ENCODE results near the gene CNTFR.

Gene CNTFR

GRCh38 chr9:34620061-34620994 is 30.8 kb upstream of the CNTFR start, which contains the start of gene DCTN3:
TSS of gene DCTN3 (minus strand) at chr9:34620495. CDS start at chr9:34620464, 31 bp downstream.
- peak; percentile 95 for DNase-seq (ENCODE audit: low spot score)

GRCh38 chr9:34615132-34615531 is 25.6 kb upstream of the CNTFR start:
- DNase-seq (ENCODE audit: low spot score) = no peak

- DNase-seq (ENCODE audit: low spot score) = peak; percentile 78
Observed at GRCh38 chr9:34612788-34613390, 23.4 kb upstream of the CNTFR start.

- peak; percentile 82 for DNase-seq (ENCODE audit: low spot score)
Observed at GRCh38 chr9:34611811-34612787, 22.6 kb upstream of the CNTFR start, which contains the start of gene RPP25L. TSS of gene RPP25L (minus strand) at chr9:34612097. CDS start at chr9:34611296, 801 bp downstream.

GRCh38 chr9:34611251-34611810 is 21.8 kb upstream of the CNTFR start:
- DNase-seq (ENCODE audit: low spot score) = no peak

GRCh38 chr9:34610434-34611206 is 21.1 kb upstream of the CNTFR start:
- DNase-seq (ENCODE audit: low spot score) = no peak

- DNase-seq (ENCODE audit: low spot score) = no peak
Observed at GRCh38 chr9:34607331-34607730, 17.8 kb upstream of the CNTFR start.

GRCh38 chr9:34606905-34607304 is 17.4 kb upstream of the CNTFR start:
- DNase-seq (ENCODE audit: low spot score) = no peak

- no peak for DNase-seq (ENCODE audit: low spot score)
Observed at GRCh38 chr9:34606190-34606589, 16.7 kb upstream of the CNTFR start.

- peak; percentile 85 for DNase-seq (ENCODE audit: low spot score)
Observed at GRCh38 chr9:34603610-34604231, 14.2 kb upstream of the CNTFR start.

- no peak for DNase-seq (ENCODE audit: low spot score)
Observed at GRCh38 chr9:34601937-34602573, 12.5 kb upstream of the CNTFR start.

GRCh38 chr9:34600908-34601307 is 11.4 kb upstream of the CNTFR start:
- no peak for DNase-seq (ENCODE audit: low spot score)

GRCh38 chr9:34599546-34599945 is 10.0 kb upstream of the CNTFR start:
- DNase-seq (ENCODE audit: low spot score) = no peak

GRCh38 chr9:34594177-34594576 is 4.7 kb upstream of the CNTFR start:
- DNase-seq (ENCODE audit: low spot score) = no peak

GRCh38 chr9:34592895-34593601 is 3.5 kb upstream of the CNTFR start:
- DNase-seq (ENCODE audit: low spot score) = no peak

- DNase-seq (ENCODE audit: low spot score) = no peak
Observed at GRCh38 chr9:34591917-34592866, 2.7 kb upstream of the CNTFR start.

- DNase-seq (ENCODE audit: low spot score) = peak; percentile 75
Observed at GRCh38 chr9:34591248-34591916, 1.9 kb upstream of the CNTFR start.

Measured in CD4-positive, alpha-beta T cell treated with Interleukin-2 at 100 ng/mL for 4 hours (primary cell).